Adrenal gland (tissue), 12 donors: ENCODE results near the gene UVRAG. TPM values are rescaled to one million over a fixed set of nuclear protein-coding genes. Genes with fewer than 3 reads are reported as not detected.

Experiments
- DNase-seq, 7 donors: peaks; one replicate each; pipeline ENCODE4 v3.0.0-alpha.2; 2019 to 2020
- H3K27ac ChIP-seq, 5 donors: fragments of 200-600 bp; sonication (generic) in 4 of 5; 1 replicate in 3 of 5; 2 replicates in 2 of 5; pipeline versions ENCODE4 v1.5.1 to v1.8.0; 2016 to 2020; ENCODE audit warnings: mild to moderate bottlenecking in 1 of 5
- H3K27me3 ChIP-seq: fragments of 200-600 bp; 2 replicates; pipeline ENCODE4 v1.8.0; 2021
- H3K36me3 ChIP-seq, 2 donors: fragments of 200-600 bp; replicated peaks in 1 of 2; 1 replicate in 1 of 2; 2 replicates in 1 of 2; pipeline versions ENCODE4 v1.5.1 to v1.8.0; 2018 to 2022
- H3K4me1 ChIP-seq, 2 donors: fragments of 200-600 bp; replicated peaks in 1 of 2; 1 replicate in 1 of 2; 2 replicates in 1 of 2; pipeline versions ENCODE4 v1.5.1 to v1.8.0; 2018 to 2021
- H3K4me3 ChIP-seq, 4 donors: fragments of 200-600 bp; sonication (generic) in 3 of 4; one replicate each; pipeline ENCODE4 v1.5.1; 2016 to 2018
- H3K9me3 ChIP-seq, 3 donors: fragments of 200-600 bp; sonication (generic) in 1 of 3; replicated peaks in 1 of 3; 1 replicate in 2 of 3; 2 replicates in 1 of 3; pipeline versions ENCODE4 v1.5.1 to v1.8.0; 2016 to 2021
- POLR2A ChIP-seq, 2 donors: fragments of 450-650 bp; IDR thresholded peaks; one replicate each; pipeline ENCODE4 v1.6.1; 2017; ENCODE audit warnings: antibody characterized with exemption in 2 of 2, mild to moderate bottlenecking in 2 of 2, moderate library complexity in 1 of 2
- WGBS, 4 donors: extraction: QIAGEN DNeasy Blood & Tissue Kit in 2 of 4; methylation state at CpG; one replicate each; pipeline versions ENCODE4 v1.1.5 to v1.1.7; 2013 to 2017; 5-methylcytosine and 5-hydroxymethylcytosine counted together
- intact Hi-C, 2 donors: fragments of 100-400 bp; cut with DNase I; formaldehyde crosslinking; loops; one replicate each; pipeline versions ENCODE4 v1.14.1 to v1.15.0; 2022 to 2023
- polyA plus RNA-seq, 3 donors: library from polyadenylated mRNA; stranded (reverse); fragments of 200-250 nt in 2 of 3; fragments of 350-450 nt in 1 of 3; fragmentation: Illumina TruSeq in 1 of 3; extraction: RNeasy Lipid Tissue Mini Kit (QIAGEN cat#74804) in 1 of 3; gene quantifications; one replicate each; pipeline ENCODE4 v1.2.3, GENCODE V29; 2013 to 2014
- total RNA-seq, 9 donors: library from RNA; depleted of rRNA in 4 of 9; stranded (reverse); fragments of >200 nt in 4 of 9; fragments of 120-200 nt in 1 of 9; fragmentation: NEBNext Ultra II Directional in 1 of 9; extraction: Animal tissue kit (Norgen Biotek cat#: 25700) in 1 of 9; gene quantifications; one replicate each; pipeline versions ENCODE4 v1.1.0 to v1.2.4, GENCODE V29; 2013 to 2023
- TF ChIP-seq, protein P1 (sequence below), 6 experiments: fragments of 450-650 bp in 4 of 6; fragments of 200-600 bp in 2 of 6; sonication (generic) in 1 of 6; IDR thresholded peaks; 1 replicate in 5 of 6; 2 replicates in 1 of 6; pipeline versions ENCODE4 v1.5.1 to v1.8.0; 2016 to 2021; ENCODE audit warnings: antibody characterized with exemption in 6 of 6, mild to moderate bottlenecking in 2 of 6, moderate library complexity in 1 of 6
- donor health status: healthy with polysubstance abuse.
- donor health status: Bipolar disorder and iron deficiency.
- donor health status: DM: yes; HTN: yes; CAD: no.
- donor health status: DM: no; HTN: no; CAD: no.
- donor health status: DM: no; HTN: no; CAD: no.
- donor health status: DM: yes; HTN: yes; CAD: no.

Gene UVRAG
- total and polyA plus RNA-seq, 12 donors, result 10.9 to 61.4 (median 28.5) TPM

- Histone ChIP-seq H3K9me3 (no peaks in the 10 kb centered on the region), H3K4me1 (peaks cover 0 to 15% of the 10 kb centered on the region in 2 donors), H3K27ac (no peak overlapping the region), H3K4me3 (no peak overlapping the region), H3K36me3 (no peaks in the 10 kb centered on the region), H3K27me3 (no peaks in the 10 kb centered on the region)
- intact Hi-C loops, result no loop called here
- TF ChIP-seq, protein P1, sequence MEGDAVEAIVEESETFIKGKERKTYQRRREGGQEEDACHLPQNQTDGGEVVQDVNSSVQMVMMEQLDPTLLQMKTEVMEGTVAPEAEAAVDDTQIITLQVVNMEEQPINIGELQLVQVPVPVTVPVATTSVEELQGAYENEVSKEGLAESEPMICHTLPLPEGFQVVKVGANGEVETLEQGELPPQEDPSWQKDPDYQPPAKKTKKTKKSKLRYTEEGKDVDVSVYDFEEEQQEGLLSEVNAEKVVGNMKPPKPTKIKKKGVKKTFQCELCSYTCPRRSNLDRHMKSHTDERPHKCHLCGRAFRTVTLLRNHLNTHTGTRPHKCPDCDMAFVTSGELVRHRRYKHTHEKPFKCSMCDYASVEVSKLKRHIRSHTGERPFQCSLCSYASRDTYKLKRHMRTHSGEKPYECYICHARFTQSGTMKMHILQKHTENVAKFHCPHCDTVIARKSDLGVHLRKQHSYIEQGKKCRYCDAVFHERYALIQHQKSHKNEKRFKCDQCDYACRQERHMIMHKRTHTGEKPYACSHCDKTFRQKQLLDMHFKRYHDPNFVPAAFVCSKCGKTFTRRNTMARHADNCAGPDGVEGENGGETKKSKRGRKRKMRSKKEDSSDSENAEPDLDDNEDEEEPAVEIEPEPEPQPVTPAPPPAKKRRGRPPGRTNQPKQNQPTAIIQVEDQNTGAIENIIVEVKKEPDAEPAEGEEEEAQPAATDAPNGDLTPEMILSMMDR (IDR thresholded peaks at IDR 0.05), result no peak
- no peak for TF ChIP-seq POLR2A (IDR thresholded peaks at IDR 0.05)
- DNase-seq, result no peak
Measured at GRCh38 chr11:76026281-76026680, 211.3 kb downstream of the UVRAG start.

DNA sequence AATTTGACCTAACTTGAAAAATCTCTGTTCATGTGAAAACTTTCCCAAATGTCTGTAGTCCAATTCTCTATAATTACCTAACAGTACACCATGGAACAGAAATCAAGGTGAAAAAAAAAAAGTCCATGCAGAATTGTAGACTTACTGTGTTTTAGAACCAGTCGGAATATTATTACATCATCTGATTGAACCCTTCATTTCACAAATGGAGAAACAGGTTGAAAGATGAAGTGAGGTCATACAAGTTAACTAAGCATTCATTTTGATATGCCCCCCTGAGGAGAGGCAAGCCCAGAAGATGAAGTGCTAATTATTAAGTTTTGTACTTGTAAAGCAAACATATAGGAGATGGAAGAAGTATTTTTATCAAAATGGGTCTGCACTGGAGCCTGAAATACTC is 211.9 kb downstream of the UVRAG start:
- TF ChIP-seq POLR2A (IDR thresholded peaks at IDR 0.05), result no peak
- TF ChIP-seq, protein P1 (IDR thresholded peaks at IDR 0.05), result no peak
- WGBS, 4 donors, result 89 to 94% (median 93%) methylated on average over 1 of the region's 1 CpG
- Histone ChIP-seq H3K27me3 (no peaks in the 10 kb centered on the region), H3K4me1 (peaks cover 0 to 21% of the 10 kb centered on the region in 2 donors), H3K9me3 (no peaks in the 10 kb centered on the region), H3K36me3 (no peaks in the 10 kb centered on the region), H3K4me3 (no peak overlapping the region), H3K27ac (no peak overlapping the region)
- no peak for DNase-seq
- intact Hi-C loops, result no loop called here

DNA sequence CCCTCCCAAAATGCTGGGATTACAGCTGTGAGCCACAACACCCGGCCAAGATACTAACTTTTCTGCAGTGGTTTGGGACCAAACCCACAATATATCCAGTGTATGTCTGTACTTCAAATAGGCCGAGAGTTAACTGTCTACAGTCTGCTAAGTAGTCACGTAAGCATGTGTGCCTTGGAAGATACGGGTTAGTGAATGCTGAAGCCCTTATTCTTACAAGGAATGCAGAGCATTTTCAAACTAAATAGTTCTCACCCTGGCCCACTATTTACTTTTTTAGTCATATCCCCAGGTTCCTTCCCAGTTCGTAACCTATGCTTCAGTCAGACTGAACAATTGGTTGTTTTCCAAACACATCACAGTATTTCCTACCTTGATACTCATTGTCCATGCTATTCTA is 215.3 kb downstream of the UVRAG start:
- whole genome bisulfite sequencing, 4 donors, result 83 to 99% (median 96%) methylated on average over 2 to 5 of the region's 5 CpGs

DNA sequence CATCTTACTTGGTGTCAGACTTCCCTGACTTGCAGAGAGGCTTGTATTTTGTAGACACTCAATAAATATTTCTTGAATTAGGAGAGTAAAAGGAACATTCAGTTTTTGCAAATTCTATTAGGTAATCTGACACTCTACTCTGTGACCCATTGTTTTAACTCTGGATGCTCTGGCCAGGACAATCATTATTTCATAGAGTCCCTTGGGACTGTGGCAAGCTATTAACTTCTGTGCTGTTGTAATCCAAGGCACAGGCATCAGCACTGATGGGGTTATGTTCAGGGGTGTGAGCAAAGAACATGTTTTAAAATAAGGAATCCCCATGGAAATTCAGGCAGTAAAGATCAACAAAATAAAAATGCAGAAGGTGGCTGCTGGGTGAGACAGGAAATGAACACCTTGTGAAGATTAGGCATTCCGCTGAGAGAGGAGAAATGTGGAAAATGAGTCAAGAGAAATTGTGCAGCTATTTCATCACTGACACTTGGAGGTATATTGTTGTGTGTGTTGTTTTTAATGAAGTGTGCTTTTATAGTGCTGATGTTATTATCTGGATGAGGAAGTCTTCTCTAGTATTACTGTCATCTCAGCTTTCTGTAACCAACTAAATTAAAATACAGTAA is 216.1 kb downstream of the UVRAG start:
- H3K27ac ChIP-seq, result no peak overlapping the region
- TF ChIP-seq, protein P1 (IDR thresholded peaks at IDR 0.05), result no peak
- TF ChIP-seq POLR2A (IDR thresholded peaks at IDR 0.05), result no peak
- intact Hi-C loops, result no loop called here
- no peak overlapping the region for H3K4me3 ChIP-seq
- WGBS, 4 donors, result 91 to 96% (median 94%) methylated on average over 1 of the region's 1 CpG
- H3K36me3 ChIP-seq, result no peaks in the 10 kb centered on the region
- no peaks in the 10 kb centered on the region for H3K27me3 ChIP-seq
- DNase-seq, result no peak
- H3K9me3 ChIP-seq, result peaks cover 0 to 8% (median 0%) of the 10 kb centered on the region in 3 donors
- H3K4me1 ChIP-seq, result peaks cover 0 to 8% of the 10 kb centered on the region in 2 donors

More for the DNA sequence above, 215.3 kb downstream of the UVRAG start:
- no peak overlapping the region for H3K4me3 ChIP-seq
- TF ChIP-seq POLR2A (IDR thresholded peaks at IDR 0.05), result no peak
- TF ChIP-seq, protein P1 (IDR thresholded peaks at IDR 0.05), result no peak
- DNase-seq, result no peak
- H3K4me1 ChIP-seq, result peaks cover 0 to 14% of the 10 kb centered on the region in 2 donors
- no peaks in the 10 kb centered on the region for H3K36me3 ChIP-seq
- no peaks in the 10 kb centered on the region for H3K27me3 ChIP-seq
- intact Hi-C loops, result no loop called here
- peaks cover 0 to 6% (median 0%) of the 10 kb centered on the region in 3 donors for H3K9me3 ChIP-seq
- no peak overlapping the region for H3K27ac ChIP-seq
